NCI-H524 (cell line): Measurements from ENCODE around the gene GPX6.
"Not testable (repeated sequence)": the region's sequence is repeated elsewhere in the genome, so short reads cannot be mapped to it uniquely, and the experiment has no call there.

Source experiments
- DNase-seq, 2 experiments: peaks; one replicate each; lab custom pipeline; 2025; lab: John Stamatoyannopoulos, UW

GPX6 gene, protein sequence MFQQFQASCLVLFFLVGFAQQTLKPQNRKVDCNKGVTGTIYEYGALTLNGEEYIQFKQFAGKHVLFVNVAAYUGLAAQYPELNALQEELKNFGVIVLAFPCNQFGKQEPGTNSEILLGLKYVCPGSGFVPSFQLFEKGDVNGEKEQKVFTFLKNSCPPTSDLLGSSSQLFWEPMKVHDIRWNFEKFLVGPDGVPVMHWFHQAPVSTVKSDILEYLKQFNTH

DNA sequence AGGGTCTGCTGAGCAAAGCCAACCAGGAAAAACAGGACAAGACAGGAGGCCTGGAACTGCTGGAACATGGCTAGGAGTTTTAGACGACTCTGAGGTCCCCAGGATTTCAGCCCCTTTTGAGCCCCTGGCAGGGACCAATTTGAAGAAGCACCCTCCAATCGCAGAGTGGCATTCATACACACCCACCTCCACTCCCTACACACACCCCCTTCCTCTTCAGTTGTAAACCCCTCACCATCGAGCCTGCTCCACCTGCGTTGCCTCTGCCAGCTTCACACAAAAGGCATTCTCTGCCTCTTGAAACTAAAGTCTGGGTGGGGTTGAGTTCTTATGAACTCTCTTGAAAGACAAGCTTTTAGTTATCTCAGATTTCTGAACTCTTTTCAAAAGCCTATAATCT is at the start of gene GPX6:
GPX6 (minus strand) TSS at position 118 of the 400 bp plus-strand sequence; CDS start at position 68, 50 bp downstream.
- DNase-seq = no peak

DNA sequence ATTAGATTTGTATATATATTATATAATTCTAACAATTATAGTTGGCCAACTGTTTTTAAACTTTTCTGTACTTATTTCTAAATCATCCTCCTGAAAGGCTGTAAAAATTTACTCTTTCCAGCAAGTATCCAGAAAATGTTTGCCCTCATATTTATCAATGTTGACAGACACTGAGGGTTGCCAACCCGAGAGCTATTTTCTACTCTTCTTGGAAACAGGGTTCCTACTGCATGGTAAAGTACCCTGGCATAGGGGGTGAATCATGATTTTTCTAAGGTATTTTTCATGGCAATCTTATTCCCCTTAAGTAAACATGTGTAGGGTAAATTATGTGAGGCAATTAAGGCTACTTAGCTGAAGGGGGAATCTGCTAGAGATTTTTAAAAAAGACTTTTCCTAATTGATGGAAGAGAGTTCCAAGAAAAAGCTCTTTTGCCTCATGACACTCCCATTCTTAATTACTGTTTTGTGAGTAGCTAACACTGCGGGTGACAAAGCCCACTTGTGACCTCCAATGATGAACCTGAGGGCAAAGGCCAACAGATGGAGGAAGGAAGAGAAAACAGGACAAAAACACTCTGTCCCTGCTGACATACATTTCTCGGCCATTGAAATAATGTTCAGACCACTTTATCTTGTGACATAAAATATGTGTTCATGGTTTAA is 48.0 kb upstream of the GPX6 start:
- DNase-seq = no peak

DNA sequence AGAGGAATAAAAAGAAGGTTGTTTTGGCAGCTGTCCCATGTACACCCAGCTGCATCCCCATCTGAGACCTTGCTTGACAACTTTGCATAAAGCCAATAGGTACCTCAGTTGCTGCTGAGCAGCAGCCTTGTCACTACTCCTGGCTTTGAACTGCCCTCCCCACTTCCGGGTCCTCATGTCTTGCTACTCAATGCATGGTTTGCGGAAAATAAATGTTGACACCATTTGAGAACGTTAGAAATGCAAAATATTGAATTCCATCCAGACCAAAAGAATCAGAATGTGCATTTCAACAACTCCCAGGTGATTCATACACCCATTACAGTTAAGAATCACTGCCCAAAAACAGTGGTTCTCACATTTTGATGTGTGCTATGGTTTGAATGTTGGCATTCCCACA is 43.0 kb upstream of the GPX6 start:
- DNase-seq = no peak

DNA sequence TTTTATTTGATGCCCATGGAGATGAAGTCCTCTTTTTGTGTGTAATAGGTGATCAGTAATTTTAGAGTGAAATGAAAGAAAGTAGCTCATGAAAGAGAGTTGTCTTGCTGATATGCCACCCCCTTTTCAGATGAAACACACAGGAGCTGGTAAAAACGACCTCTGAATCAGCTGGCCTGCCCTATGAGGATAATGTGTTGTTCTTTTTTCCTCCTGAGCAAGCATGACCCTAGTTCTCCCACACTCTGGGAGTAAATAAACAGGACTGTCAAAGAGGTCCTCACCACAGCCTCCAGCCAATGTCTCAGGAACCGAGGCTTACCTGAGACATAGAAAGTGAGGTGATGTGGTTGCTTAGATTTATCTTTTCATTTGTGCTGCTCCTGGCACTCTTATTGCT is 39.5 kb upstream of the GPX6 start:
- no peak for DNase-seq

DNA sequence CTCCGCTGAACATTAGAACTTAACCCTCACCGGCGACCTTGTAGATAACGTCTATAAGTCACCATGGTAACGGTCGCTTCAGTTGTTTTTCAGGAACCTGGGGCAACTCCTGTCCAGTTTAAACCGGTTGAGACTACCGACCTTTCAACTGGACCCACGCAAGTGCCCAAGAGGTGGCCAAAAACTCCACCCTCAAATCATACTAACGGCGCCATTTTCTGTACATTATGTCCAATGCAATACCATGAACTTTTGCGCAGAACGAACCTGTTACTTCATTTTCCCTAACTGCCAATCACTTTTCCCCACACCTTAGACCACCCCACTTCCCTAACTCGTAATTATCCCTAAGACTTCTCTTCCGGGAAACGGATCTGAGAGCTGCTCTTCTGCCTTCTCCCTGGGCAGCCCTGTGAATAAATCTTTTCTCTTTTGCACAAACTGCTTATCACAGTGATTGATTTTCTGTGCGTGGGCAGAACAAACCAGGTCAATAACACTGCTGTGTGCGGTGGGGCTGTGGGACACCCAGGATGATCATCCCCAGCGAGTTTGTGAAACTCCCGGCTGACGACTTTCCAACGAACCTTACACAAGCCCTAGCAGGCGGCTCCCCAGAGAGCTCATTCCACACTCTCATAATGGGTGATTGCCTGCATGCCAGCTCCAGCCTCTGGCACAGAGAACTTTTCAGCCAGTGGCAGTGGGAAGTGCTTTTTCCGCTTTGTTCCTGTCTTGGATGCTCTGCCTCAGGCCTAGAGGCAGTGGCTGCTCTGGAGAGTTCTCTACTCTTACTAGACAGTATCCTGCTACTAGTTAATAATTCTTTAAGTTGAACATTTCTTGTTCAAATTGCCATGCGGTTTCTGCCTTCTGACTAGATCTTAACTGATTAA is 38.6 kb upstream of the GPX6 start:
- peak in 1 of 2 experiments; percentile 28 for DNase-seq

DNA sequence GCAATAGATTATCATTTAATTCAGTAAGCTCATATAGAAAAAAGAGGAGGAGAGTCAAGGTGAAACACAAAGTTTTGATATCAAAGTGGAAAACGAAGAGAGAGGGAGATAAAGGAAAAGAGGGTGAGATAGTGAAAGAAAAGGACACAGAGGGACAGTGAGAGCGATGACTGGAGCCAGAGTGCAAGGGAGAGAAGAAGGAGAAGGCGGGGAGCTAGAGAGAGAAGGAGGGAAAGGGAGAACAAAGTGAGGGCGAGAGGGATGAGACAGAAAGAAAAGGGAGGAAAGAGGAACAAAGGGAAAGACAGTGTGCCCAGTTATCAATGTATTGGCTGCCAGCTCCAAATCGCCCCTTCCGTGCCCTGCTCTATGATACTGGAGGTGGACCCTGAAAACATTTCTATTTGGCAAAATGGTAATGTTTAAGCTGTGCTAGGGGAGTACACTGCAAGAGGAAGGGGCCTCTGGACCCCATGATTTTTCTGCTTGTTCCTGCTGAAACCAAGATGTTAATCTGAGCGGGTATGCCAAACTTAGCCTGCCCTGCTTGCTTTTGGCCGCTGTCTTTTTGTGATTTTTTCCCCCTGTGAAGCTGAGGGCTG is 37.9 kb upstream of the GPX6 start:
- no peak for DNase-seq

DNA sequence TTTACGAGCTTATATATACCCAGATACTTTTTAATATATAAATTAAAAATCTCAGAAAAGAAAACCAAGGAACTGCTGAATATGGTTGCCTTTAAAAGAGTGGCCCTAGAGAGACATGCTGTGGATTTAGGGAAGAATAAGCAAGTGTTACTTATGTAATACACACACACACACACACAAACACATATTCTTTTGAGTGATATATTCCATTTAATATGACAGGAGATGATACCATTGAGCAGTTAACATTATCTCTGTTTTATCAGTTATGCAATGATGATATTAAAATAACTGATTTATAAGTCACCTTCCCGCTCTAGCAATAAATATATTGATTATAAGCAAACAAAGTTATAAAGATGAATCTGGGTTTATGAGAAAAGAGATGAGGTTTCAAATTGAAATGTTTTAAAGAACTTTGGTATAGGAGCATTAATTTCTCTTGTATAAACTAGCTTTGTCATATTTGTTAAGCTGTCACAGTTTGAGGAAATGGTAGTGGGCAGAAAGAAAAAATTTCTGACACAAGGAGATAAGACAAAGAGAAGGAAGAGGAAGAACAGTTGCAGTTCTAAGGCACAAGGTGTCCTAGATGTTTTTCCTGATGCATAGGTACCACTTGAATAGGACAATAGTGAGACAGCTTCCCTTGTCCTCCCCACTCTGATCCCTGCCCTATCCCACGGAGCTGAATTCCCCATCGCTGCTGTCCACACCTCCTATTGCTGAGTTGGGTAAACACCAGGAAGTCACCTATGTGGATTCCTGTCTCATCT is 36.5 kb upstream of the GPX6 start:
- DNase-seq = no peak

DNA sequence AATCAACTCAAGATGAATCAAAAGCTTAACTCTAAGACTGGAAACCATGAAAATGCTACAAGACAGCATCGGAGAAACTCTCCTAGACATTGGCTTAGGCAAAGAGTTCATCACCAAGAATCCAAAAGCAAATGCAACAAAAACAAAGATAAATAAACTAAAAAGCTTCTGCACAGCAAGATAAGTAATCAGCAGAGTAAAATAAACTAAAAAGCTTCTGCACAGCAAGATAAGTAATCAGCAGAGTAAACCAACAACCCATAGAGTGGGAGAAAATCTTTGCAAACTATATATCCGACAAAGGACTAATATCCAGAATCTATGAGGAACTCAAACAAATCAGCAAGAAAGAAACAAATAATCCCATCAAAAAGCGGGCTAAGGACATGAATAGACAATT is 31.4 kb upstream of the GPX6 start:
- DNase-seq = not testable (repeated sequence)

DNA sequence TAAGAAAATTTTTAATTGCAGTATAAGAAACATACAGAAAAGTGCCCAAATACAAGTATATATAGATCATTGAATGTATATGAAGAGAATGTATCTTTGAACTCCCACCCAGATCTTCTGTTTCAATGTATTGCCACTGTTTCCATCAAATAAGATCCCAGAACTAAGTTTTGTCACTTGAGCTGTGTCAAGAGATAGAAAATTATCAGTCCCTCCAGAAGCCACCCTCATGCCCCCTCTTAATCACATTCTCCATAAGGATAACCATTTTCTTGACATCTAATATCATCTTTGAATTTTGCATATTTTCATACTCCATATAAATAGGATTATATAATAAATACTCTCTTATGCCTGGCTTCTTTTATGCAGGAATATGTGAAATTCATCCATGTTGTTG is 30.4 kb upstream of the GPX6 start:
- DNase-seq = no peak

DNA sequence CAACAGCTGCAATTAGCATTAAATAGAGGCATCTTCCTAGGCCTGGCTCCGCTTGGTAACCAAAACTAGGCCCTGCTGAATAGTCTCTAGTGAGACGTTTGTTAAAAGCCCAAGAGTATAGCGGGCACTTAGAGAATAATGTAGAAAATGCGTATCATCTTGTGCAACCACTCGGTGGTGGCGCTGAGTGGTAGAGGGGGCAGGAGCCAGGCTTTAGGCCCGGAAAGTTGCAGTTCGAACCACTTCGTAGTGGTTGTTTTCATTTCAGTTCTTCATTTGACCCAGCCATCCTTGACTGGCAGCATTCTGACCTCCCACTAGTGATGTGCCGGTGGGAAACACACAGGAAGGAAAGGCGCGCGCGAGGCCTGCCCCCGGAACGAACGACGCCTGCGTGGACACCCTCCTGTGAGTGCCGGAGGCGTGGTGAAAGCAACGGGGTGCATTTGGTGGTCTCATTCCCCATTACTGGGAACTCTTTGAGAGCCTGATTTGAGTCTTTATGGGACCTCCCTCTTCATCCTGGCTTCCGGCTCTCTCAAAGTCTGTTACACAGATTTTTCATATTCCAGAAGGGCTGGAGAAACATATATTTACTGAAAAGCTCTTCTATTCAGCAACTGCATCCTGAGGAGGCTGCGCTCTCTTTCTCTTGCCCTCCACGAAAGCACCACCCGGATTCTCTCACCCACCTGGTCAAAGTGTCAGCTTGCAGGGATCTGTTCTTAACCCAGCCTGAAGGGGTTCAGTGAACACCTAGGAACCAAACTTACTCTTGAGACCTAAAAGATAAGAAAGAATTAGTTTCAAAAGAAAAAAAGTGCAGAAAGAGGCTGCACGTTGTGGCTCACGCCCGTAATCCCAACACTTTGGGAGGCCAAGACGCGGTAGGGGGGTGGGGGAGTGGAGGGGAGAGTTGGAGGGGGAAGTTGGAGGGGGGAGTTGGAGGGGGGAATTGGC is 28.3 kb upstream of the GPX6 start:
- DNase-seq = peak; percentile 16 to 52

DNA sequence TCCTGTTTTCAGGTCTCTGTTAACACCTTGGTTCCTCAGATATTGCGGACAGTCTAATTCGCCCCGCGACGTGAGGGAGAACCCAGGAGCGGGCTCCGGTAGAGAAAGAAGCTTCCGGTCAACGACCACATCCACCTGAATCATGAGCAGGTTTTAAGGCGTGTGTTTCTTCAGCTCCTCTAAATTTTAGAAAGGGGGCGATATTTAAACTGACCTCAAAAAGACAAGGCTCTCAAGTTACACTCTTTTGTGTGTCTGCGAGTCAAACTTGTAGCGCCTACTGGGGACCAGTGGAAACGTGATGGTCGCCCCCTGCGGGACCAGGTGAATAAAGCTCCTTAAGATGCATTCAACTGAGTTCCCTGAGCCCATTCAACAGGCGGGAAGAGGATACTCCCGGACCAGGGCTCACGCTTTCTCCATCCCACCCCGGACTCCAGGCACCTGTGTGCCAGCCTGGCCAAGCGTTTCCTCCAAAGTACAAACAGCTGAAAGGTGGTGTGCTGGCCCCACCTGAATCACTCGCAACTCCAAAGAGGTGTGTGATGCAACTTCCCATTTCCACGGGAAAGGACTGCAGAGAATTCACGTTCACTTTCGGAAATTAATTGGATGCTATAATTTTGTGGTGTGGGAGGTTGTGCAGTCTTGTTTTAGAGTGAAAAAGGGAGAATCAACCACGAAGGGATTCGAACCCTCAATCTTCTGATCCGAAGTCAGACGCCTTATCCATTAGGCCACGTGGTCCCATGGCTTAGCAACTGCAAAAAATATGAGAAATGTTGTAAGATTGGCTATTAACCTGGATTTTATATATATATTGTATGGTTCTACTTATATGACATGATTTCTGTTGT is 27.1 kb upstream of the GPX6 start:
- DNase-seq = peak; percentile 85 to 91

DNA sequence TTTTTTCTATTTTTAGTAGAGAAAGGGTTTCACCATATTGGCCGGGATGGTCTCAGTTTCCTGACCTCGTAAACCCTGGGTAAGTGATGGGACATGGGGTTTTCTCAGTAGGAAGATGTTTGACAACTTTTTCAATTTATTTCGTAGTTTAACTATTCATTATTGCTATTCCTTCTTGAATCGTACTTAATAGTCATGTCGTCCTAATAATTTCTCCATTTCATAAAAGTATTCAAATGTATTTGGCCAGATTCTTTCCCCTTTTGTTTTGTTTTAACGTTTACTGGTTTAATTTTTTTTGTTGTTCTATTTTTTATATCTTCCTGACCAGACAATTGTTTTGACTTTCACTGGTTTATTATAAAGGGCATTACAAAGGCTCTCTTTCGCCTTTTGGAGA is 26.4 kb upstream of the GPX6 start:
- no peak for DNase-seq

DNA sequence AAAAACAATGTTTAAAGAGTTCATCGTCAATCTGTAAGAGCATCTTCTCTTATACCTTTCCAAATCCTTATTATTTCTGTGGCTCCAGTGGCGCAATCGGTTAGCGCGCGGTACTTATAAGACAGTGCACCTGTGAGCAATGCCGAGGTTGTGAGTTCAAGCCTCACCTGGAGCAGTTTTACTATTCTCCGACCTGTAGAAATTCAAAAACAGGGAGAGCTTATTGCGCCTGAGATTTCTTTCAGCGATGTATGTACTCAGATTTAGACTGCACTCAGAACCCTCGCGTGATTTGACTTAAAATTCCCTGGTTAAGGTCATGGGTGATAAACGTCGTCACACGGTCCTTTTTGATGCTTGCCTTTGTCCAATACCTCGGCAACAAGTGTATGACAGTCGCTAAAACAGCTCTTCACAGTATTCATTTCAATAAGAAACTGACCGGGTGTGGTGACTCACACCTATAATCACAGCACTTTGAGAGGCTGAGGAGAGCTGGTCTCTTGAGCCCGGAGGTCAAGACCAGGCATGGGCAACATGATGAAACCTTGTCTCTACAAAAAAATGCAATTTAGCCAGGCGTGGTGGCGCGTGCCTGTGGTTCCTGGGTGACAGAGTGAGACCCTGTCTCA is 22.0 kb upstream of the GPX6 start:
- peak; percentile 61 to 82 for DNase-seq

DNA sequence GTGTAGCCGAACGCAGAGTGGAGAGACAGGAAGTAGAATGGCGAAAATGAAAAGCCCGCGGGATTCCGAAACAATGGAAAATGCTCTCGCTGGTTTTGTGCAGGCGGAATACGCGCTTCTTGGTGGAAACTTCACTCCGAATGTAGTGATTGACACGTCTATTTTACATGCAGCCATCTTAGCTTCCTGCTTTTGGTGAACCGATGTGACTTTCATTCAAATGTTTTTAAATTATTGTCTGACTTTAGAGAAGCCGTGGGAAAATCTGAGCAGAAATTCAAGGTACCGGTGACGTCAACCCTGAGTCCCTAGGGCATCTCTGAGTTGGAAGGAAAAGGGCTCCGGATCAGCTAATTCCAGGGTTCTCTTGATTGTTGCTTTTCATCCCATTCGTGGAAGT is 21.5 kb upstream of the GPX6 start:
- DNase-seq = peak; percentile 57 to 58

DNA sequence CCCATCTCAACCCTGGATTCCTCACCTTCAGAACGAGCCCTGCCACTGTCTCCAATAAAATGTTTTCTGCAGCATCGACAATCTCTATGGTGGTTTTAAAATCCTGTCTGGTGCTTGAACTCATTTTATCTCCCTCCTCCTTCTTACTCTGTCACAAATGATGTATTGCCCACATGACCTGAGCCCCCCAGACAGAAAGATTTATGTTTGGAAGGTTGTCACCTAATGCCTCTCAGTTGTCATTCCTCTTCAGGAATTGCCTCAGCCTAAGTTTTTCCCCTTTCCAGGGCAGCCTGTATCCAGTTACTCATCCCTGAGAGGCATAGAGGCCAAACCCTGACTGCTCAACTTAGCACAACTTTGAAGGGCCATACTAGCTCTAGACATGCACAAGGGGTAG is 19.3 kb upstream of the GPX6 start:
- no peak for DNase-seq

DNA sequence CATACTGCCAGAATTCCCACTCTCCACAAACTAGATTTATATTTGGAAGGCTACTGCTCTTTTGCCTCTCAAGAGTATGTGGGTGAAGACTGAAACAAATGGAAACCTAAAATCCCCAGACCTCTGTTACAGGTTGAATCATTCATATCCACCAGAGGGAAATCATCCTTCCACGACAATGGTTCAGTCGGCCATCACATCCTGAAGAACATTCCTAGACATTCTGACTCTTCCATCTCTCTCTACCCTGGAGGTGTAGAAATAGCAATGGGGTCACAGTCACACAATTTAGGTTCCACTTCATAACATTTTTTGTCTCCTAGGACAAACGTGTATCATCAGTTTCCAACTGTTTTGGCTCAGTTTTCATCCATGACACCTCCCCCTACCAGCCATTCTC is 18.7 kb upstream of the GPX6 start:
- no peak for DNase-seq

DNA sequence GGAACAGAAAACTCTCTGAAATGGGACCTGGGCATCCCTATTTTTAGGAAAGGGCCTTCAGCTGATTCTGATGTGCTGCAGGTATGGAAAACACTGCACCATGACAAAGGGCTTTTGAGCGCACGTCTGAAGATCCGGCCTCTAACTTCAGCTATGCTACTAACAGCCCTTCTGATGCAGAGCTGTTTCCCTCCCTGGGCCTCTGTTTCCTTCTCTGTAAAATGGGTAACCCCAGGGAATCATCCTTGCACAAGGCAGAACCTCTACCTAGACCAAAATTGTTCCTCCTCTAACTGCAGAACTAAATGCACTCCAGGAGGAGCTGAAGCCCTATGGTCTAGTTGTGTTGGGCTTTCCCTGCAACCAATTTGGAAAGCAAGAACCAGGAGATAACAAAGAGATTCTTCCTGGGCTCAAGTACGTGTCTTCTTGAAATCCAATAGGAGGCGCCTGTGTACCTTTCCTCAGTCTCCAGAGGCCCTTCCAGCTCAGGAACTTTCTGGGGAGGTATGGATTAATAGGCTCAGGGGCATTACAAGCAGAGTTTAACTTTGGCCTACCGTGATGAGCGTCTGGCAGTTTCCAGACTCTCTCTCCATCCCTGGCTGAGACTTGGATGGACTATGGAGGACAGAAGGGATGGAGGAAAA is 16.0 kb upstream of the GPX6 start:
- DNase-seq = peak in 1 of 2 experiments; percentile 16

DNA sequence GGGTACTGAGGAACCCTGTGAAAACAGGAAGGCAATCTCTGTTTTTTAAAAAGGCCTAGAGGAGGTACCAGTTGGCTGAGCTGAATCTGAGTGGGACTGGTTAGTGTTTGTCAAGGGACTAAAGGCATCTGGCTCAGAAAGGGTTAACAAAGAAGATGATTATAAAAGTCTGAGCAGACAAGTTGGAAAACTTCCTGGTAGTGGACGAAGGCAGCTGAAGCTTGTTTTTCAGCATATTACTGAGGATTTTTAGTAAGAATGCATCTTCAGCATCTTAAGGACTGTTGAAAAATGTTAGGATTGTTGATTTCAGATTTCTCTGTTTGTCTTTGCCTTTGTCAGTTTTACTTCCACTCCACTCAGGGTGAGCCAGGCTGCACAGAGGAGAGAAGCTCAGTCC is 15.2 kb upstream of the GPX6 start:
- no peak for DNase-seq
